Liver (tissue), 3 donors: ENCODE measurements around the gene MEX3B.

Source experiments
- RAD21 ChIP-seq, 2 donors: IDR thresholded peaks; 2 replicates each; pipeline ENCODE4 v1.6.1; 2016; ENCODE audit warnings: antibody characterized with exemption in 2 of 2, mild to moderate bottlenecking in 2 of 2
- REST ChIP-seq: IDR thresholded peaks from 2 replicates; pipeline ENCODE4 v1.6.1; 2016; ENCODE audit warnings: antibody characterized with exemption, mild to moderate bottlenecking
- TF ChIP-seq, protein P1 (sequence below): fragments of 150-350 bp; IDR thresholded peaks from 2 replicates; pipeline ENCODE4 v1.5.1; 2017; ENCODE audit warnings: improper control_type of control experiment, low read depth, low read length; ENCODE audit not compliant: missing input control
- donor health status: healthy.
- donor health status: healthy.

- no peak for TF ChIP-seq REST
- TF ChIP-seq, protein P1, sequence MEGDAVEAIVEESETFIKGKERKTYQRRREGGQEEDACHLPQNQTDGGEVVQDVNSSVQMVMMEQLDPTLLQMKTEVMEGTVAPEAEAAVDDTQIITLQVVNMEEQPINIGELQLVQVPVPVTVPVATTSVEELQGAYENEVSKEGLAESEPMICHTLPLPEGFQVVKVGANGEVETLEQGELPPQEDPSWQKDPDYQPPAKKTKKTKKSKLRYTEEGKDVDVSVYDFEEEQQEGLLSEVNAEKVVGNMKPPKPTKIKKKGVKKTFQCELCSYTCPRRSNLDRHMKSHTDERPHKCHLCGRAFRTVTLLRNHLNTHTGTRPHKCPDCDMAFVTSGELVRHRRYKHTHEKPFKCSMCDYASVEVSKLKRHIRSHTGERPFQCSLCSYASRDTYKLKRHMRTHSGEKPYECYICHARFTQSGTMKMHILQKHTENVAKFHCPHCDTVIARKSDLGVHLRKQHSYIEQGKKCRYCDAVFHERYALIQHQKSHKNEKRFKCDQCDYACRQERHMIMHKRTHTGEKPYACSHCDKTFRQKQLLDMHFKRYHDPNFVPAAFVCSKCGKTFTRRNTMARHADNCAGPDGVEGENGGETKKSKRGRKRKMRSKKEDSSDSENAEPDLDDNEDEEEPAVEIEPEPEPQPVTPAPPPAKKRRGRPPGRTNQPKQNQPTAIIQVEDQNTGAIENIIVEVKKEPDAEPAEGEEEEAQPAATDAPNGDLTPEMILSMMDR: peak; percentile 44
- TF ChIP-seq RAD21 (IDR thresholded peaks at IDR 0.05): peak; percentile 29 to 71
These were observed 1.0 kb upstream of the MEX3B start for GRCh38 chr15:82046666-82047452.
